ENCODE results near the gene DCAF10. TPM values are rescaled to one million over a fixed set of nuclear protein-coding genes. Genes with fewer than 3 reads are reported as not detected.

DCAF10 gene
- polyA plus RNA-seq, 1 donor from 2014 or later, result 23.3 TPM

GRCh38 chr9:37873955-37874354 lies 73.4 kb downstream of the DCAF10 start:
- Histone ChIP-seq H3K4me3 (ENCODE audit: low read length) (no peak overlapping the region), H3F3A (ENCODE audit: insufficient read depth, low read length, poor library complexity, severe bottlenecking) (no peaks in the 10 kb centered on the region), H3K9me2 (ENCODE audit: insufficient read depth, low read length) (no peaks in the 10 kb centered on the region), H3K27ac (ENCODE audit: low read length) (no peak overlapping the region), H2AFZ (ENCODE audit: low read depth, low read length) (no peak overlapping the region), H3K9ac (ENCODE audit: low read length) (no peak overlapping the region), H3K4me2 (ENCODE audit: low read length) (no peak overlapping the region), H3K36me3 (ENCODE audit: insufficient read depth, low read length) (peaks cover 4% of the 10 kb centered on the region), H3K27me3 (ENCODE audit: insufficient read depth, low read depth, low read length) (no peaks in the 10 kb centered on the region), H3K79me2 (replicated peaks; ENCODE audit: insufficient read depth, low read length) (no peaks in the 10 kb centered on the region), H3K9me3 (ENCODE audit: low read length) (peaks cover 6% of the 10 kb centered on the region), H4K20me1 (ENCODE audit: insufficient read depth) (no peaks in the 10 kb centered on the region)
- TF ChIP-seq POLR2AphosphoS5 (IDR thresholded peaks at IDR 0.05), result no peak
- TF ChIP-seq EP300 (conservative IDR thresholded peaks at IDR 0.05; ENCODE audit: poor library complexity, severe bottlenecking), result no peak
- TF ChIP-seq MXI1 (conservative IDR thresholded peaks at IDR 0.05; ENCODE audit: poor library complexity, severe bottlenecking), result no peak
- TF ChIP-seq REST (IDR thresholded peaks at IDR 0.05; ENCODE audit: borderline replicate concordance), result no peak

GRCh38 chr9:37876376-37876775 lies 75.8 kb downstream of the DCAF10 start:
- no peak overlapping the region for H3K9ac ChIP-seq (ENCODE audit: low read length)
- peaks cover 4% of the 10 kb centered on the region for H3K36me3 ChIP-seq (ENCODE audit: insufficient read depth, low read length)
- no peaks in the 10 kb centered on the region for H3K79me2 ChIP-seq (replicated peaks; ENCODE audit: insufficient read depth, low read length)
- TF ChIP-seq CTCF (IDR thresholded peaks at IDR 0.05; ENCODE audit: poor library complexity, severe bottlenecking), result no peak
- no peak for TF ChIP-seq REST (IDR thresholded peaks at IDR 0.05; ENCODE audit: borderline replicate concordance)
- no peak for TF ChIP-seq MXI1 (conservative IDR thresholded peaks at IDR 0.05; ENCODE audit: poor library complexity, severe bottlenecking)
- no peak for TF ChIP-seq EZH2 (IDR thresholded peaks at IDR 0.05; ENCODE audit: borderline replicate concordance, insufficient read depth, low read length, poor library complexity, severe bottlenecking)
- TF ChIP-seq TAF1 (IDR thresholded peaks at IDR 0.05; ENCODE audit: low read depth), result no peak
- TF ChIP-seq SMC3 (conservative IDR thresholded peaks at IDR 0.05; ENCODE audit: poor library complexity), result no peak
- TF ChIP-seq POLR2AphosphoS5 (IDR thresholded peaks at IDR 0.05), result no peak
- TF ChIP-seq RAD21 (conservative IDR thresholded peaks at IDR 0.05), result no peak
- no peak for TF ChIP-seq EP300 (conservative IDR thresholded peaks at IDR 0.05; ENCODE audit: poor library complexity, severe bottlenecking)
- no peak overlapping the region for H3K27ac ChIP-seq (ENCODE audit: low read length)
- H3K9me2 ChIP-seq (ENCODE audit: insufficient read depth, low read length), result no peaks in the 10 kb centered on the region
- H2AFZ ChIP-seq (ENCODE audit: low read depth, low read length), result no peak overlapping the region
- no peak overlapping the region for H3K4me2 ChIP-seq (ENCODE audit: low read length)
- no peaks in the 10 kb centered on the region for H3F3A ChIP-seq (ENCODE audit: insufficient read depth, low read length, poor library complexity, severe bottlenecking)
- H3K9me3 ChIP-seq (ENCODE audit: low read length), result peaks cover 6% of the 10 kb centered on the region
- H3K4me3 ChIP-seq (ENCODE audit: low read length), result no peak overlapping the region
- no peaks in the 10 kb centered on the region for H3K27me3 ChIP-seq (ENCODE audit: insufficient read depth, low read depth, low read length)
- no peaks in the 10 kb centered on the region for H4K20me1 ChIP-seq (ENCODE audit: insufficient read depth)

Data from neural cell (in vitro differentiated cells).